Activated naive CD8-positive, alpha-beta T cell treated with anti-CD3 and anti-CD28 coated beads, Interleukin-2, amount 50 U/mL, for 24 hours (primary cell): Measurements from ENCODE around the gene LRRC4B.
"Not testable (repeated sequence)": the region's sequence is repeated elsewhere in the genome, so short reads cannot be mapped to it uniquely, and the experiment has no call there.

Experiments
- ATAC-seq: fragments of 150-1000 bp; cut with Tn5 transposase; one replicate; pipeline ENCODE4 v1.10.0; 2021
- DNase-seq: peaks from one replicate; pipeline ENCODE4 v3.0.0; 2021
- H3K27ac Mint-ChIP-seq: one replicate; pipeline ENCODE4 v1.8.0; 2021; ENCODE audit warnings: mild to moderate bottlenecking, mixed read lengths
- H3K27me3 Mint-ChIP-seq: one replicate; pipeline ENCODE4 v1.8.0; 2021; ENCODE audit warnings: mixed read lengths
- H3K36me3 Mint-ChIP-seq: one replicate; pipeline ENCODE4 v1.8.0; 2021; ENCODE audit warnings: low read depth, mixed read lengths
- H3K4me1 Mint-ChIP-seq: one replicate; pipeline ENCODE4 v1.8.0; 2021; ENCODE audit warnings: mixed read lengths
- H3K4me3 Mint-ChIP-seq: one replicate; pipeline ENCODE4 v1.8.0; 2021; ENCODE audit warnings: mild to moderate bottlenecking, moderate library complexity, mixed read lengths
- H3K9me3 Mint-ChIP-seq: one replicate; pipeline ENCODE4 v1.8.0; 2021; ENCODE audit warnings: mixed read lengths

LRRC4B gene, protein sequence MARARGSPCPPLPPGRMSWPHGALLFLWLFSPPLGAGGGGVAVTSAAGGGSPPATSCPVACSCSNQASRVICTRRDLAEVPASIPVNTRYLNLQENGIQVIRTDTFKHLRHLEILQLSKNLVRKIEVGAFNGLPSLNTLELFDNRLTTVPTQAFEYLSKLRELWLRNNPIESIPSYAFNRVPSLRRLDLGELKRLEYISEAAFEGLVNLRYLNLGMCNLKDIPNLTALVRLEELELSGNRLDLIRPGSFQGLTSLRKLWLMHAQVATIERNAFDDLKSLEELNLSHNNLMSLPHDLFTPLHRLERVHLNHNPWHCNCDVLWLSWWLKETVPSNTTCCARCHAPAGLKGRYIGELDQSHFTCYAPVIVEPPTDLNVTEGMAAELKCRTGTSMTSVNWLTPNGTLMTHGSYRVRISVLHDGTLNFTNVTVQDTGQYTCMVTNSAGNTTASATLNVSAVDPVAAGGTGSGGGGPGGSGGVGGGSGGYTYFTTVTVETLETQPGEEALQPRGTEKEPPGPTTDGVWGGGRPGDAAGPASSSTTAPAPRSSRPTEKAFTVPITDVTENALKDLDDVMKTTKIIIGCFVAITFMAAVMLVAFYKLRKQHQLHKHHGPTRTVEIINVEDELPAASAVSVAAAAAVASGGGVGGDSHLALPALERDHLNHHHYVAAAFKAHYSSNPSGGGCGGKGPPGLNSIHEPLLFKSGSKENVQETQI

DNA sequence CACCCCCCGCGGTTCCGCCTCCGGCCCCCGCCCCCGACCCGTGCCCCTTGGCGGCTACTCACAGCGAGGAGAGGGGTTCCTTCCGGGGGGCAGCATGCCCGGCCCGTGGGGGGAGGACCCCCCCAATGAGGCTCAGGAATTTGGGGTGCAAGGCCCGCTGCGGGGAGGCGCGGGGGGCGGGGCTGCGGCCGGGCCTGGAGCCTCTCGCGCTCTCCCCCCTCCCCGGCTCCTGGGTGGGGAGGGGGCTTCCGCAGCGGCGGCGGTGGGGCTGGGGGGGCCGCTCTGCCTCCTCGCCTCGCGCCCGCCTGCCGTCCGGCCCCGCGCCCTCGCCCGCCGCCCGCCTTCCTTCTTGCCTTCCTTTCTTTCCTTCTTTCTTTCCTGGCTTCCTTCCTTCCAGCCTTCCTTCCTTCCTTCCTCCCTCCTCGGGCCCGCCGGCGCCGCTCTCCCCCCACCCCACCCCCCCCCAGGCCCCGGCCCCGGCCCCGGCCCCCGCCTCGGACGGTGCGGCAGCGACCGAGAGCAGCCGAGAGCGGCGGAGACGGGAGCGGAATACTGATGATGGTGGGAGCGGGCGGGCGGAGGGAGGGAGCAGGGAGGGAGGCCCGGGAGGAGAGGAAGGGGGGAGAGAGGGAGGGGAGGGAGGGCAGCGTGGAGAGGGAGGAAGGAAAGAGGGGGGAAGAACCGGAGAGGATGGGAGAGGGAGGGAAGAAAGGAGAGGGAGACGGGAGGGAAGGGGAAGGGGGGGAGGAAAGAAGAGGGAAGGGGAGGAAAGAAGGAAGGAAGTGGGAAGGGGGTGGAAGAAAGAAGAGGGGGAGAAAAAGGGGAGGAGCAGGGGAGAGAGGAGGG, at the start of gene LRRC4B:
Gene LRRC4B, minus strand, starts transcription at position 554 of the 846 bp plus-strand sequence. CDS start 19,597 bp downstream, outside the sequence.
- DNase-seq (no peak), ATAC-seq (no peak)
- Mint-ChIP-seq H3K27me3 (peaks cover 63% of the 10 kb centered on the region), H3K4me3 (no peak within 1 kb of the TSS), H3K36me3 (no peaks in the 10 kb centered on the region), H3K27ac (no peak within 1 kb of the TSS), H3K9me3 (no peaks in the 10 kb centered on the region), H3K4me1 (peaks cover 19% of the 10 kb centered on the region)

DNA sequence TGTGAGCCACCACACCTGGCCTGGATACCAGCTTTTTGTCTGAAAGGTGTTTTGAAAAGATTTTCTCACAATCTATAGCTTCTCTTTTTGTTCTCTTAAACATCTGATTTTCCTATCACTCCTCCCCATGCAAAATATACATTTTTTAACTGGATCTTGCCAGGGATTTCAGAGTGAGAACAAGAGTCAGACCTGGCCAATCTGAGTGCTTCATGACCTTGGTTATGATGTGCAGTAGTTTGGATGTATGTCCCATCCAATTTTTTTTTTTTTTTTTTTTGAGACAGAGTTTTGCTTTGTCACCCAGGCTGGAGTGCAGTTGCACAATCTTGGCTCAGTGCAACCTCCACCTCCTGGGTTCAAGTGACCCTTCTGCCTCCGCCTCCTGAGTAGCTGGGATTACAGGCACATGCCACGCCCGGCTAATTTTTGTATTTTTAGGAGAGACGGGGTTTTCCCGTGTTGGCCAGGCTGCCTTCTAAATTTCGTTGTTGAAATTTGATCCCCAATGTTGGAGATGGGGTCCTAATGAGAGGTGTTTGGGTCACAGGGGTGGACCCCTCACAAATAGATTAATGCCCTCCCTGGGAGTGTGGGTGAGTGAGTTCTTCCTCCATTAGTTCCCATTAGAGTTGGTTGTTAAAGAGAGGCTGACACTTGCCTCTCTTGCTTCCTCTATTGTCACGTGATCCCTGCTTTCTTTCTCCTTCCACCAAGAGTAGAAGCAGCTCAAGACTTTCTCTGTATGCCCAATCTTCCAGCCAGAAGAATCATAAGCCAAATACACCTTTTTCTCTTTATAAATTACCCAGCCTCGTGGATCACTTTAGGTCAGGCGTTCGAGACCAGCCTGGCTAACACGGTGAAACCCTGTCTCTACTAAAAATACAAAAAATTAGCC, 44.5 kb upstream of the LRRC4B start:
- H3K4me1 Mint-ChIP-seq, H3K9me3 Mint-ChIP-seq, H3K4me3 Mint-ChIP-seq, H3K27ac Mint-ChIP-seq, H3K36me3 Mint-ChIP-seq, DNase-seq, ATAC-seq: not testable (repeated sequence)
- H3K27me3 Mint-ChIP-seq: peaks cover 31% of the 10 kb centered on the region

- peak; percentile 89 for DNase-seq
- Mint-ChIP-seq H3K9me3 (peaks cover 13% of the 10 kb centered on the region), H3K4me3 (peak overlapping the region; percentile 51), H3K27ac (peak overlapping the region; percentile 13), H3K27me3 (peaks cover 48% of the 10 kb centered on the region), H3K36me3 (peaks cover 2% of the 10 kb centered on the region), H3K4me1 (peaks cover 13% of the 10 kb centered on the region)
- peak; percentile 93 for ATAC-seq
These were observed 39.9 kb upstream of the LRRC4B start for GRCh38 chr19:50607874-50608785.

- H3K36me3 Mint-ChIP-seq: peaks cover 2% of the 10 kb centered on the region
- H3K27me3 Mint-ChIP-seq: peaks cover 52% of the 10 kb centered on the region
- DNase-seq: no peak
- no peak overlapping the region for H3K27ac Mint-ChIP-seq
- H3K9me3 Mint-ChIP-seq: peaks cover 13% of the 10 kb centered on the region
- no peak for ATAC-seq
- H3K4me1 Mint-ChIP-seq: peaks cover 13% of the 10 kb centered on the region
- H3K4me3 Mint-ChIP-seq: no peak overlapping the region
These were observed 39.2 kb upstream of the LRRC4B start for GRCh38 chr19:50607388-50607787.

- Mint-ChIP-seq H3K9me3 (peaks cover 13% of the 10 kb centered on the region), H3K27me3 (peaks cover 59% of the 10 kb centered on the region), H3K4me1 (peaks cover 13% of the 10 kb centered on the region)
- DNase-seq: peak; percentile 5
- H3K36me3 Mint-ChIP-seq, H3K27ac Mint-ChIP-seq, H3K4me3 Mint-ChIP-seq: not testable (repeated sequence)
- ATAC-seq: peak; percentile 60
These were observed 38.0 kb upstream of the LRRC4B start for GRCh38 chr19:50606059-50606836.

GRCh38 chr19:50604264-50605073, 36.2 kb upstream of the LRRC4B start:
- ATAC-seq (peak; percentile 41), DNase-seq (peak; percentile 17)
- not testable (repeated sequence) for H3K36me3 Mint-ChIP-seq, H3K4me3 Mint-ChIP-seq, H3K27ac Mint-ChIP-seq
- Mint-ChIP-seq H3K27me3 (peaks cover 57% of the 10 kb centered on the region), H3K9me3 (peaks cover 13% of the 10 kb centered on the region), H3K4me1 (peaks cover 13% of the 10 kb centered on the region)

GRCh38 chr19:50602935-50603334, 34.7 kb upstream of the LRRC4B start:
- DNase-seq (no peak), ATAC-seq (no peak)
- peaks cover 51% of the 10 kb centered on the region for H3K27me3 Mint-ChIP-seq
- H3K4me3 Mint-ChIP-seq: no peak overlapping the region
- H3K4me1 Mint-ChIP-seq: peaks cover 9% of the 10 kb centered on the region
- H3K27ac Mint-ChIP-seq: no peak overlapping the region
- H3K36me3 Mint-ChIP-seq: peaks cover 2% of the 10 kb centered on the region
- H3K9me3 Mint-ChIP-seq: peaks cover 7% of the 10 kb centered on the region

GRCh38 chr19:50602496-50602895, 34.3 kb upstream of the LRRC4B start:
- H3K27me3 Mint-ChIP-seq: peaks cover 51% of the 10 kb centered on the region
- H3K4me3 Mint-ChIP-seq: no peak overlapping the region
- DNase-seq: no peak
- H3K36me3 Mint-ChIP-seq: peaks cover 2% of the 10 kb centered on the region
- no peak overlapping the region for H3K27ac Mint-ChIP-seq
- H3K9me3 Mint-ChIP-seq: peaks cover 4% of the 10 kb centered on the region
- H3K4me1 Mint-ChIP-seq: peaks cover 4% of the 10 kb centered on the region
- no peak for ATAC-seq

DNA sequence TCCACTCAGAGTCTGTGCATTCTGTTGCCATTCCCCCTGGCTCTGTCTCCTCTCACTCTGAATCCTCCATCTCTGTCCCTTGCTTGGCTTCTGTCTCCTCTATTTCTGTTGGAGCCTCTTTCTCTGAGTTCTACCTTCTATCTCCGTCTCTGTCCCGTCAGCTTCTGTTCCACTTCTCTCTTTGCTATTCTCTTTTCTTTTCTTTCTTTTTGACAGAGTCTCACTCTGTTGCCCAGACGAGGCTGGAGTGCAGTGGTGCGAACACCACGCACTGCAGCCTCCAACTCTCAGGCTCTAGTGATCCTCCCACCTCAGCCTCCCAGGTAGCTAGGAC, 33.8 kb upstream of the LRRC4B start:
- peaks cover 48% of the 10 kb centered on the region for H3K27me3 Mint-ChIP-seq
- H3K27ac Mint-ChIP-seq: no peak overlapping the region
- ATAC-seq: no peak

DNA sequence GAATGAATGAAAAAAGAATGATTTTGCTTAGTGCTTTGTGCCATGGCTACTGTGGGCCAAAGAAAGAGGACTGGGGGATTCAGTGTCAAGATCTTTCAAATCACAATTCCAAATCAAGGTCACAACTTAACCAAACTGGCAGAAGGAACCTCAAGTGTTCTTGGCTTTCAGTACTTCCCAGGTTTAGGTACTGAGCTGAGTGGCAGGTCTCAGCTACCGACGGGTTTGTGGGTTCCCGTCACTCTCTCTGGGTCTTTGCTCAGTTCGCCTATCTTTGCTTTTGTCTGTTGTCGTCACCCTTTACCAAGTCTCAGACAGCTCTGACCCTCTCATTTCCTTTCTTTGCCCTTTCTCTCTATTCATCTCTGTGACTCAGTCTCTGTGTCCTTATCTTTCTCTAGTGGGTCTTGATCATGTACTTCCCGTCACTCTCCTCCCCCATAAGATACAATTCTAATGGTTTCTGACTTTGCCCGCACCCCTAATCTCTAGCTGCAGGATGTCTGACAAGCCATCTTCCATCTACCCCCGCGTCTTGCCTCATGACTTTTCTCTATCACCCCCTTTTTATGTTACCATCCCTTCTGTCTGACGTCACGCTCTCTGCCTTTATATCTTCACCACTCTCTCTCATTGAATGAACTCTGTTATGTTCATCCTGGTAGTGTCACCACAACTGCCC, 33.3 kb upstream of the LRRC4B start:
- no peak overlapping the region for H3K27ac Mint-ChIP-seq
- no peaks in the 10 kb centered on the region for H3K4me1 Mint-ChIP-seq
- H3K4me3 Mint-ChIP-seq: no peak overlapping the region
- no peak for DNase-seq
- H3K27me3 Mint-ChIP-seq: peaks cover 45% of the 10 kb centered on the region
- no peaks in the 10 kb centered on the region for H3K9me3 Mint-ChIP-seq
- no peaks in the 10 kb centered on the region for H3K36me3 Mint-ChIP-seq
- peak; percentile 21 for ATAC-seq

More for the DNA sequence above, 33.8 kb upstream of the LRRC4B start:
- DNase-seq: no peak
- Mint-ChIP-seq H3K36me3 (no peaks in the 10 kb centered on the region), H3K9me3 (no peaks in the 10 kb centered on the region), H3K4me3 (no peak overlapping the region), H3K4me1 (peaks cover under 1% of the 10 kb centered on the region)

DNA sequence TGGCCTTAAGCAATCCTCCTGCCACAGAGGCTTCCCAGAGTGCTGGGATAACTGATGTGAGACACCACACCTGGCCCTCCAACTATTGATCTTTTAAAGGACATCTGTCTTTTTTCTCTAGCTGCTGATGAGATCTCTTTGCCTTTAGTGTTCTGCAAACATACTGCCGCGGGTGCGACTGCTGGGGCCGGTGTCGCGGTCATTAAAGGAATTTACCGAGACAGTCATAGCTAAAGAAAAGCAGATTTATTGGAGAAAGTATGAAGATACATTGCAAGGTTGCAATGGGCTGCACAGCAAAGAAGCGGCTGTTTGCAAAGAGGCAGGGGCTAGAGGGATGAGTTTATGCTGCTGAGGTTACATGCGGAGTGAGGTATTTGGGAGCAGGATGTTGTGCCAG, 31.2 kb upstream of the LRRC4B start:
- no peaks in the 10 kb centered on the region for H3K4me1 Mint-ChIP-seq
- H3K4me3 Mint-ChIP-seq: no peak overlapping the region
- no peak overlapping the region for H3K27ac Mint-ChIP-seq
- H3K27me3 Mint-ChIP-seq: peaks cover 38% of the 10 kb centered on the region
- no peaks in the 10 kb centered on the region for H3K9me3 Mint-ChIP-seq
- H3K36me3 Mint-ChIP-seq: no peaks in the 10 kb centered on the region
- ATAC-seq (no peak), DNase-seq (no peak)
